Endodermal cell (in vitro differentiated cells): ENCODE data around the gene FARP2. TPM values are rescaled to one million over a fixed set of nuclear protein-coding genes. Genes with fewer than 3 reads are reported as not detected.

Experiments used
- DNase-seq: peaks from one replicate; pipeline ENCODE4 v3.0.0-alpha.2; 2017
- H3K27ac ChIP-seq: 2 replicates; pipeline ENCODE4 v1.5.1; 2013; ENCODE audit warnings: mild to moderate bottlenecking, low read depth, low read length, moderate library complexity
- H3K27me3 ChIP-seq: 2 replicates; pipeline ENCODE4 v1.6.1; 2013; ENCODE audit warnings: mild to moderate bottlenecking, low read length, moderate library complexity; ENCODE audit not compliant: insufficient read depth, control insufficient read depth, poor library complexity, severe bottlenecking
- H3K36me3 ChIP-seq: 2 replicates; pipeline ENCODE4 v1.7.0; 2013; ENCODE audit warnings: mild to moderate bottlenecking, low read length, moderate library complexity; ENCODE audit not compliant: control insufficient read depth, insufficient read depth
- H3K4me1 ChIP-seq: one replicate; pipeline ENCODE4 v1.7.0; 2013; ENCODE audit warnings: low read length; ENCODE audit not compliant: control insufficient read depth, insufficient read depth
- H3K4me3 ChIP-seq: 2 replicates; pipeline ENCODE4 v1.5.1; 2013; ENCODE audit warnings: mild to moderate bottlenecking, low read length, moderate library complexity
- H3K9ac ChIP-seq: 2 replicates; pipeline ENCODE4 v1.6.1; 2013; ENCODE audit warnings: mild to moderate bottlenecking, low read length, moderate library complexity; ENCODE audit not compliant: poor library complexity, severe bottlenecking; ENCODE audit errors: extremely low read depth
- H3K9me3 ChIP-seq: 2 replicates; pipeline ENCODE4 v1.6.1; 2013; ENCODE audit warnings: mild to moderate bottlenecking, low read length, moderate library complexity; ENCODE audit not compliant: control insufficient read depth
- H3K27ac Mint-ChIP-seq: 2 replicates; pipeline ENCODE4 v1.8.0; 2020; ENCODE audit warnings: mixed read lengths
- H3K27me3 Mint-ChIP-seq: 2 replicates; pipeline ENCODE4 v1.8.0; 2021; ENCODE audit warnings: mild to moderate bottlenecking, mixed read lengths; ENCODE audit not compliant: insufficient read depth
- H3K36me3 Mint-ChIP-seq: 2 replicates; pipeline ENCODE4 v1.8.0; 2020; ENCODE audit warnings: low read depth, mixed read lengths
- H3K4me1 Mint-ChIP-seq: 2 replicates; pipeline ENCODE4 v1.8.0; 2020; ENCODE audit warnings: mixed read lengths
- H3K4me3 Mint-ChIP-seq: 2 replicates; pipeline ENCODE4 v1.8.0; 2020; ENCODE audit warnings: mild to moderate bottlenecking, moderate library complexity, mixed read lengths
- H3K9me3 Mint-ChIP-seq: 2 replicates; pipeline ENCODE4 v1.8.0; 2020; ENCODE audit warnings: mild to moderate bottlenecking, mixed read lengths
- WGBS, 2 experiments: methylation state at CpG; one replicate each; pipeline versions ENCODE4 v1.1.5 to v1.1.7; 2013; ENCODE audit warnings: missing lambda C conversion rate in 2 of 2, mixed read lengths in 1 of 2; ENCODE audit not compliant: insufficient coverage in 1 of 2, insufficient read length in 1 of 2; 5-methylcytosine and 5-hydroxymethylcytosine counted together
- total RNA-seq, 2 donors: library from RNA; stranded (reverse); fragmentation: NEBNext Ultra II Directional in 1 of 2; extraction: Animal tissue kit (Norgen Biotek cat#: 25700) in 1 of 2; gene quantifications; 2 replicates in 1 of 2; 3 replicates in 1 of 2; pipeline ENCODE4 v1.2.1, GENCODE V29; 2021
- TF ChIP-seq, protein P1 (sequence below): fragments of 200-600 bp; sonication (generic); conservative IDR thresholded peaks from 2 replicates; pipeline ENCODE4 v1.5.0; 2021; ENCODE audit warnings: antibody characterized with exemption, mild to moderate bottlenecking

FARP2 gene
- total RNA-seq, 2 donors from 2014 or later = 36.4 to 51.4 TPM

- Mint-ChIP-seq H3K4me3 (no peak overlapping the region), H3K27ac (no peak overlapping the region), H3K27me3 (peaks cover 2% of the 10 kb centered on the region), H3K36me3 (no peaks in the 10 kb centered on the region), H3K4me1 (no peaks in the 10 kb centered on the region), H3K9me3 (peaks cover 6% of the 10 kb centered on the region)
- TF ChIP-seq, protein P1, sequence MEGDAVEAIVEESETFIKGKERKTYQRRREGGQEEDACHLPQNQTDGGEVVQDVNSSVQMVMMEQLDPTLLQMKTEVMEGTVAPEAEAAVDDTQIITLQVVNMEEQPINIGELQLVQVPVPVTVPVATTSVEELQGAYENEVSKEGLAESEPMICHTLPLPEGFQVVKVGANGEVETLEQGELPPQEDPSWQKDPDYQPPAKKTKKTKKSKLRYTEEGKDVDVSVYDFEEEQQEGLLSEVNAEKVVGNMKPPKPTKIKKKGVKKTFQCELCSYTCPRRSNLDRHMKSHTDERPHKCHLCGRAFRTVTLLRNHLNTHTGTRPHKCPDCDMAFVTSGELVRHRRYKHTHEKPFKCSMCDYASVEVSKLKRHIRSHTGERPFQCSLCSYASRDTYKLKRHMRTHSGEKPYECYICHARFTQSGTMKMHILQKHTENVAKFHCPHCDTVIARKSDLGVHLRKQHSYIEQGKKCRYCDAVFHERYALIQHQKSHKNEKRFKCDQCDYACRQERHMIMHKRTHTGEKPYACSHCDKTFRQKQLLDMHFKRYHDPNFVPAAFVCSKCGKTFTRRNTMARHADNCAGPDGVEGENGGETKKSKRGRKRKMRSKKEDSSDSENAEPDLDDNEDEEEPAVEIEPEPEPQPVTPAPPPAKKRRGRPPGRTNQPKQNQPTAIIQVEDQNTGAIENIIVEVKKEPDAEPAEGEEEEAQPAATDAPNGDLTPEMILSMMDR = no peak
- H3K9me3 ChIP-seq = peaks cover 7% of the 10 kb centered on the region
- H3K9ac ChIP-seq = no peak overlapping the region
- no peaks in the 10 kb centered on the region for H3K4me1 ChIP-seq
- no peak overlapping the region for H3K27ac ChIP-seq
- no peak overlapping the region for H3K4me3 ChIP-seq
- H3K36me3 ChIP-seq = no peaks in the 10 kb centered on the region
- WGBS, 2 experiments = 89% methylated on average over 3 of the region's 3 CpGs; no CpG with 5 or more reads in 1 of the 2 experiments
- no peaks in the 10 kb centered on the region for H3K27me3 ChIP-seq
- DNase-seq = no peak
Measured at GRCh38 chr2:241516520-241516965, 160.5 kb downstream of the FARP2 start.

DNA sequence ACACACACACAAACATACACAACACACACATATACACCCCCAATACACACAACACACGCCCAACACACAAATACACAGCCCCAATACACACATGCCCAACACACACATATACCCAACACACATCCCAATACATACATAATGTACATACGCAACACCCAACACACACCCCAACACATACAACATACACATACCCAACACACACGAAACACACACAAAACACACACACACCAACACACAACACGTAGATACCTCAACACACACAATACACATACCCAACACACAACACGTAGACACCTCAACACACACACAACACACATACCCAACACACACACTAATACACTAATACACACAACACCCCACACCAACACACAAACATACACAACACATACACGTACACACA, 161.2 kb downstream of the FARP2 start:
- Histone ChIP-seq H3K36me3 (no peaks in the 10 kb centered on the region), H3K9ac (no peak overlapping the region), H3K27me3 (no peaks in the 10 kb centered on the region), H3K4me1 (no peaks in the 10 kb centered on the region), H3K9me3 (peaks cover 7% of the 10 kb centered on the region), H3K27ac (no peak overlapping the region), H3K4me3 (no peak overlapping the region)
- H3K27ac Mint-ChIP-seq = no peak overlapping the region
- H3K4me1 Mint-ChIP-seq = no peaks in the 10 kb centered on the region
- no peak overlapping the region for H3K4me3 Mint-ChIP-seq
- peaks cover 6% of the 10 kb centered on the region for H3K9me3 Mint-ChIP-seq
- 91% methylated on average over 6 of the region's 6 CpGs; no CpG with 5 or more reads in 1 of the 2 experiments for WGBS, 2 experiments
- DNase-seq = no peak
- H3K27me3 Mint-ChIP-seq = peaks cover 2% of the 10 kb centered on the region
- TF ChIP-seq, protein P1 = no peak
- no peaks in the 10 kb centered on the region for H3K36me3 Mint-ChIP-seq

GRCh38 chr2:241519669-241520068, 163.6 kb downstream of the FARP2 start:
- no peaks in the 10 kb centered on the region for H3K27me3 Mint-ChIP-seq
- no peaks in the 10 kb centered on the region for H3K4me1 ChIP-seq
- H3K4me3 ChIP-seq = no peak overlapping the region
- TF ChIP-seq, protein P1 = no peak
- H3K4me1 Mint-ChIP-seq = no peaks in the 10 kb centered on the region
- no peak for DNase-seq
- H3K27ac ChIP-seq = no peak overlapping the region
- H3K27ac Mint-ChIP-seq = no peak overlapping the region
- H3K9me3 ChIP-seq = peaks cover 7% of the 10 kb centered on the region
- peaks cover 15% of the 10 kb centered on the region for H3K9me3 Mint-ChIP-seq
- H3K36me3 ChIP-seq = no peaks in the 10 kb centered on the region
- no peak overlapping the region for H3K9ac ChIP-seq
- 89% methylated on average over 9 to 11 of the region's 11 CpGs for WGBS, 2 experiments
- no peaks in the 10 kb centered on the region for H3K36me3 Mint-ChIP-seq
- no peaks in the 10 kb centered on the region for H3K27me3 ChIP-seq
- H3K4me3 Mint-ChIP-seq = no peak overlapping the region
